GM21447 (cell line): ENCODE measurements around the gene GPRIN3.
"Not testable (repeated sequence)": the region's sequence is repeated elsewhere in the genome, so short reads cannot be mapped to it uniquely, and the experiment has no call there.

Experiments
- ATAC-seq: cut with Tn5 transposase; IDR thresholded peaks from one replicate; pipeline ENCODE4 v1.9.1; 2021; ENCODE audit not compliant: unreplicated experiment

Gene GPRIN3

GRCh38 chr4:89221167-89221867 is 86.3 kb downstream of the GPRIN3 start:
- ATAC-seq, result no peak

DNA sequence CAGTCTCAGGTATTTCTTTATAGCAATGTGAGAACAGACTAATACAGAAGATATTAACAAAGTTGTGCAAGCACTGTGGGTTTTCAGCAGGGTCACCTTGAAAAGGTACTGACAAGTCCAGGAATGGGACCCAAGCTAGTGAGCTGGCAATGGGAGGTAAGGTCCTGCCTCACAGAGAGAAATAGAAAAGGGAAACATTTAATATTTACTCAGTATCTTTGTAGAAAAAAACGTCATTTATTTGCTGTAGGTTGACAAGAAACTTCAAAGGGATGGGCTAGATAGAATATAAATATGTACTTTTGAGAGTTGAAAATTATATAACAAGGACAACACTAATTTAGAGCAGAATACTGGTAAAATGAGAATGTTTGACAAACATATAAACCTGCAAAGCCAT is 89.0 kb downstream of the GPRIN3 start:
- ATAC-seq, result no peak

GRCh38 chr4:89217604-89218003 is 90.0 kb downstream of the GPRIN3 start:
- no peak for ATAC-seq

DNA sequence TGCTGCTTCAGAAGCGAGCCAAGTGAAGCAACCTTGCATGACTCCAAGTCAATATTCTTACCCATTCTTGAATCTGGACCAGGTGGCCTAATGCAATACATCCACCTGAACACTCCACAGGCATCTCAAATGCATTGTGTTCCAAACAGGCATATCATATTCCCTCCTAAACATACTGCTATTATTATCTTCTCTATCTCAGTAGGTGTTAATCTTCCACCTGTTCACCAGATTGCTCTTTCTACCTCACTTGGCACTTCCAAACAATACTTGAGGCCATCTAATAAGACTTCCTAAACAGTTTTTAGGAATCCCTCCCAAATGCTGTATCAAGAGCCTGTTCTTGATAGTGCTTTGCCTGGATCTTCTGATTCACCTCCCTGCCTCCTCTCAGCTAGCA is 90.7 kb downstream of the GPRIN3 start:
- ATAC-seq, result no peak

DNA sequence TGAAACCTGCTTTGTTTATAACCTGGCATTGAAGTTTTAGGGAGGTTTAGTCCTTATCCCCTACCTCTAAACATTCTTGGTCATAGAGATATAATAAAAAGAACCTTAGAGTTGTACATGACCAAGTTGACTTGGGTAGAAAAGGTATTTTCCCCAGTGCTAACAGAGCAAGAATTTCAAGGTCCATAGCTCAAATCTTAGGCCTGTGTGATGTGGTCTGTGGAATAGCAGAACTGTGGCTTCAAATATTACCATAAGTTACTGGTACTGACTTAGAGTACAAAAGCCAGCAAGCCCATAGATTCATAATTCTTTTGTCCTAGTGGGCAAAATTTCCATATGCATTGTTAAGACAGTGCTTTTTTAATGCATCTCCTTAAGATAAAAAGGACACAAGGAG is 91.2 kb downstream of the GPRIN3 start:
- ATAC-seq, result no peak

DNA sequence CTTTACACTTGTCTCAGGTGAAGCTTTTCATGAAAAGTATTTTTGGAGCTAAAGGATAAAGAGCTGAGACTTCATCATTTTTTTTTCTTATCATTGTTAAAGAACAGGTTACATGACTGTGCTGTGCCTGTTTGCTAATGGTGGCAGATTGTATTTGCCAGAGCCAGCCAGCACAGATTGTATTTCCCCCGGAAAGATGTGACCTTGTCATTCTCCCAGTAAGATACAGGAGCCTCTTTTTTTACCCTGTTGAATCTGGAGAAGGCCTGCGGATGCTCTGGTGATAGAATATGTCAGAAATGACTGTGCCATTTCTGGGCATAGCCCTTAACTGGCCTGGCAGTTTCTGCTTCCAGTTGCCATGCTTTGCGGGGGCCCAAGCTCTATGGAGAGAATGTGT is 91.9 kb downstream of the GPRIN3 start:
- ATAC-seq, result no peak

DNA sequence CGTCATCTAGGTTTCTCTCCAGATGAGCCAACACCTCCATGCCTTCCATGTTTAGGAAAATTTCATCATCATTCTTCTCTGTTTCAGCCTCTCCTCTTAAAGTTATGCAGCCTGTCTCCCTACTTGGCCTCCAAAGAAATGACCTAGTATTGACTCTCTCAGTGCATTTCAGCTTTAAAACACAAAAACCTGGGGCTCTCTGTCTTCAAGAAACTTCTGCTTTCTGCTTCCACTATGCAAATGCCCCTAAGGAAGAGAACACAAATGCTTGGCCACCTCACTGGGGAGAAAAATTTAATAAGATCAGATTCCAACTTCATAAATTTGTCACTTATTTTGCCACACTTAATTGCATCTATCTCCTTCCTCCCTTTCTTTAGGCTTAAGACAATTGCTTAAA is 93.3 kb downstream of the GPRIN3 start:
- ATAC-seq, result no peak

- no peak for ATAC-seq
Measured at GRCh38 chr4:89213382-89213701, 94.3 kb downstream of the GPRIN3 start.

DNA sequence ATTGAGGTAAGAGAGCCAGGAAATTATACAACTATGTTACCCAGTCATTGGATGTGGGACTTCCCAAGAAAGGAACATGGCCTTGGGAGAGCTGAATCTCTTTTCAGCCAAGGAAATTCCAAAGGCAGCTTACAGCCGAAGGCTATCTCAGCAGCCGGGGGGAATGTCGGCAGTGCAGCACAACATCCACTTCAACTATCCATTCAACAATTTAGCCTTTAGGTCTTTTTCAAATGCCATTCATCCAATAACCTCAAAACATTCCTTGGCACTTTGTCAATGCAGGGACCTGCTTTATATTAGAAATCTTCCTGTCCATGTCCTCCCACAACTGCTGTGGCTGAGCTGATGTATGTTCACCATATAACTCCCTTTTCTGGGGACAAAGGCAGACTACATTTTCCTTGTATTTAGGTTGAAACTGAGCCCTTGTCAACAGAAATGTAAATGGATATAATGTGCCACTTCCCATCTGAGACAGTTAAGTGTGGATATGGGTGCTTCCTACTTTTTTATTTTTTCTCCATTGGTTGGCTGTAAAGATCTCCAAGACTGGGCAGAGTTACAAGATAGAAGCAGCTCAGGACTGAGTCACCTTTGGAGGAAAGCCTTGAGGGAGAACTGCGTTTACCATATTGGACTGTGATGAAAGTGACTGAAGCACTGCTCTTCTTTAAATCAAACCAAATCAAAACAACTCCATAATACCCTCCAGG is 94.8 kb downstream of the GPRIN3 start:
- ATAC-seq, result no peak

- no peak for ATAC-seq
Measured at GRCh38 chr4:89204624-89205023, 103.0 kb downstream of the GPRIN3 start.

DNA sequence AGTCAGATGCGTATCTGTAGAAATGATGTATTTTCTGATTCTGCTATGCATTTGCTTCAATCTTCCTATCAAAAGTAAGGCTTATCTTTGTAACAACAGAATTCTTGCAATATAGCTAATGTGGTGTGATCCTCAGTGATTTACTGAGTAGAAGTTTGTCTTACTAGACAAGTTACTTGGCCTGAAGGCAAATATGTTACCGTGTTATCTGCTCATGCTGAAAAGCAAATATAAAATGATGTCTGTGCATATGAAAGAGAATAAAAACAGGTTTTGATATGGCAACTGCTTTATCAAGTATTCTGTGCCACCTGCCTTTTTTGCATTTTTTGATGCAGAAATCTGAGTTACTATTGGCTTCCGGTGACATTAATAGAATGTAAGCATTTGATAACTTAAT is 103.7 kb downstream of the GPRIN3 start:
- ATAC-seq, result no peak

DNA sequence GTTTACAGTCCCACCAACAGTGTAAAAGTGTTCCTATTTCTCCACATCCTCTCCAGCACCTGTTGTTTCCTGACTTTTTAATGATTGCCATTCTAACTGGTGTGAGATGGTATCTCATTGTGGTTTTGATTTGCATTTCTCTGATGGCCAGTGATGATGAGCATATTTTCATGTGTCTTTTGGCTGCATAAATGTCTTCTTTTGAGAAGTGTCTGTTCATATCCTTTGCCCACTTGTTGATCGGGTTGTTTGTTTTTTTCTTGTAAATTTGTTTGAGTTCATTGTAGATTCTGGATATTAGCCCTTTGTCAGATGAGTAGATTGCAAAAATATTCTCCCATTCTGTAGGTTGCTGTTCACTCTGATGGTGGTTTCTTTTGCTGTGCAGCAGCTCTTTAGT is 108.2 kb downstream of the GPRIN3 start:
- ATAC-seq, result not testable (repeated sequence)

DNA sequence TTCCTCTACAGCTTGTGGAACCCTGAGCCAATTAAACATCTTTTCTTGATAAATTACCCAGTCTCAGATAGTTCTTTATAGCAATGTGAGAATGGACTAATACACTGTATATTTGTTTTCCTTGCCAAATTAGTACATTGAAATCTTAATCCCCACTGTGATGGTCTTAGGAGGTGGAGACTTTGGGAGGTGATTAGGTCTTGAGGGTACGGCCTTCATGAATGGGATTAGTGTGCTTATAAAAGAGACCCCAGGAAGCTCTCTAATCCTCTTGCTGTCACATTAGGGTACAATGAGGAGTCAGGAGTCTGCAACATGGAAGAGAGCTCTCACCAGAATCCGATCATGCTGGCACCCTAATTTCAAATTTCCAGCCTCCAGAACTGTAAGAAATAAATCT is 109.7 kb downstream of the GPRIN3 start:
- no peak for ATAC-seq

- no peak for ATAC-seq
Measured at GRCh38 chr4:89196745-89197144, 110.9 kb downstream of the GPRIN3 start.

GRCh38 chr4:89196056-89196674 is 111.4 kb downstream of the GPRIN3 start:
- ATAC-seq, result no peak

GRCh38 chr4:89193843-89194242 is 113.8 kb downstream of the GPRIN3 start:
- ATAC-seq, result no peak
